Cardiac muscle cell (in vitro differentiated cells and primary cell): ENCODE data around the gene SATB2. TPM values are rescaled to one million over a fixed set of nuclear protein-coding genes. Genes with fewer than 3 reads are reported as not detected.

Experiments
- DNase-seq, 2 donors: peaks; one replicate each; pipeline versions ENCODE4 v3.0.0 to v3.0.0-alpha.2; 2010 to 2017; ENCODE audit warnings: low read depth in 1 of 2, low spot score in 1 of 2
- H3K27ac ChIP-seq: fragments of 200-600 bp; sonication (generic); 2 replicates; pipeline ENCODE4 v1.5.1; 2016
- H3K27me3 ChIP-seq: fragments of 200-600 bp; sonication (generic); 2 replicates; pipeline ENCODE4 v1.6.0; 2016; ENCODE audit warnings: control low read depth
- H3K36me3 ChIP-seq: fragments of 200-600 bp; sonication (generic); 2 replicates; pipeline ENCODE4 v1.5.1; 2016; ENCODE audit warnings: control low read depth
- H3K4me1 ChIP-seq: fragments of 200-600 bp; sonication (generic); 2 replicates; pipeline ENCODE4 v1.8.1; 2017; ENCODE audit warnings: low read depth, mild to moderate bottlenecking, mixed run types
- H3K4me3 ChIP-seq: fragments of 200-600 bp; sonication (generic); 2 replicates; pipeline ENCODE4 v1.5.1; 2016; ENCODE audit warnings: mild to moderate bottlenecking
- H3K9me3 ChIP-seq: fragments of 200-600 bp; sonication (generic); 2 replicates; pipeline ENCODE4 v1.5.1; 2017; ENCODE audit warnings: low read depth, mild to moderate bottlenecking, control low read depth
- CTCF ChIP-seq: IDR thresholded peaks from 2 replicates; pipeline ENCODE4 v1.5.1; 2012; ENCODE audit warnings: low read depth, mild to moderate bottlenecking, low read length
- polyA plus RNA-seq: library from polyadenylated mRNA; unstranded; fragments of >200 nt; fragmentation: Nextera tagmentation; extraction: Ambion mirVana; gene quantifications from 2 replicates; pipeline ENCODE4 v1.2.1, GENCODE V29; 2016
- total RNA-seq: library from RNA; depleted of rRNA; stranded (reverse); fragments of >200 nt; gene quantifications from 2 replicates; pipeline ENCODE4 v1.2.3, GENCODE V29; 2016

The SATB2 gene
- total and polyA plus RNA-seq, 2 experiments from 2014 or later, result 1.0 to 1.4 TPM

- H3K27me3 ChIP-seq, result no peaks in the 10 kb centered on the region
- H3K27ac ChIP-seq, result no peak overlapping the region
- no peak overlapping the region for H3K4me3 ChIP-seq
- no peaks in the 10 kb centered on the region for H3K9me3 ChIP-seq
- TF ChIP-seq CTCF, result no peak
- DNase-seq, result no peak
- no peaks in the 10 kb centered on the region for H3K4me1 ChIP-seq
- H3K36me3 ChIP-seq, result no peaks in the 10 kb centered on the region
Measured at GRCh38 chr2:199279146-199279545, 178.6 kb downstream of the SATB2 start.

GRCh38 chr2:199278099-199278498 lies 179.6 kb downstream of the SATB2 start:
- Histone ChIP-seq H3K4me1 (no peaks in the 10 kb centered on the region), H3K4me3 (no peak overlapping the region), H3K36me3 (no peaks in the 10 kb centered on the region), H3K27ac (no peak overlapping the region), H3K27me3 (no peaks in the 10 kb centered on the region), H3K9me3 (no peaks in the 10 kb centered on the region)
- no peak for TF ChIP-seq CTCF
- no peak for DNase-seq

GRCh38 chr2:199273042-199273511 lies 184.7 kb downstream of the SATB2 start:
- H3K9me3 ChIP-seq, result no peaks in the 10 kb centered on the region
- H3K27ac ChIP-seq, result no peak overlapping the region
- no peaks in the 10 kb centered on the region for H3K4me1 ChIP-seq
- DNase-seq, result peak in 1 of 2 donors; percentile 65
- no peak overlapping the region for H3K4me3 ChIP-seq
- no peaks in the 10 kb centered on the region for H3K27me3 ChIP-seq
- TF ChIP-seq CTCF, result no peak
- H3K36me3 ChIP-seq, result no peaks in the 10 kb centered on the region

GRCh38 chr2:199261936-199262335 lies 195.8 kb downstream of the SATB2 start:
- Histone ChIP-seq H3K4me3 (no peak overlapping the region), H3K27me3 (no peaks in the 10 kb centered on the region), H3K36me3 (no peaks in the 10 kb centered on the region), H3K27ac (no peak overlapping the region), H3K4me1 (no peaks in the 10 kb centered on the region), H3K9me3 (no peaks in the 10 kb centered on the region)
- no peak for TF ChIP-seq CTCF
- DNase-seq, result no peak

GRCh38 chr2:199261239-199261638 lies 196.5 kb downstream of the SATB2 start:
- Histone ChIP-seq H3K27ac (no peak overlapping the region), H3K36me3 (no peaks in the 10 kb centered on the region), H3K9me3 (no peaks in the 10 kb centered on the region), H3K4me1 (no peaks in the 10 kb centered on the region), H3K27me3 (no peaks in the 10 kb centered on the region), H3K4me3 (no peak overlapping the region)
- DNase-seq, result peak in 1 of 2 donors; percentile 76
- no peak for TF ChIP-seq CTCF

- Histone ChIP-seq H3K27me3 (no peaks in the 10 kb centered on the region), H3K9me3 (no peaks in the 10 kb centered on the region), H3K36me3 (no peaks in the 10 kb centered on the region), H3K4me3 (no peak overlapping the region), H3K27ac (no peak overlapping the region), H3K4me1 (no peaks in the 10 kb centered on the region)
- no peak for DNase-seq
- no peak for TF ChIP-seq CTCF
Measured at GRCh38 chr2:199259671-199260070, 198.1 kb downstream of the SATB2 start.
